Suprapubic skin (tissue), 3 donors: ENCODE data around the gene PXK.

Experiments used
- CTCF ChIP-seq, 2 donors: fragments of 200-600 bp in 1 of 2; fragments of 450-650 bp in 1 of 2; sonication (generic) in 1 of 2; IDR thresholded peaks; one replicate each; pipeline ENCODE4 v1.5.1; 2016 to 2019; ENCODE audit warnings: antibody characterized with exemption in 2 of 2, mild to moderate bottlenecking in 1 of 2, moderate library complexity in 1 of 2
- POLR2A ChIP-seq, 2 donors: fragments of 450-650 bp; IDR thresholded peaks; one replicate each; pipeline ENCODE4 v1.6.1; 2017; ENCODE audit warnings: antibody characterized with exemption in 2 of 2, mild to moderate bottlenecking in 2 of 2, moderate library complexity in 2 of 2

GRCh38 chr3:58432905-58433304, 100.2 kb downstream of the PXK start:
- TF ChIP-seq CTCF (IDR thresholded peaks at IDR 0.05) = no peak
- TF ChIP-seq POLR2A (IDR thresholded peaks at IDR 0.05) = no peak
